Thoracic aorta (tissue), 2 donors: Measurements from ENCODE around the gene GPC5. TPM values are rescaled to one million over a fixed set of nuclear protein-coding genes. Genes with fewer than 3 reads are reported as not detected.
"Not testable (repeated sequence)": the region's sequence is repeated elsewhere in the genome, so short reads cannot be mapped to it uniquely, and the experiment has no call there.

Experiments
- ATAC-seq: fragments of 150-250 bp; one replicate; pipeline ENCODE4 v1.8.0; 2017; ENCODE audit warnings: low read depth; ENCODE audit not compliant: insufficient number of reproducible peaks, low FRiP score
- DNase-seq: peaks from one replicate; pipeline ENCODE4 v3.0.0-alpha.2; 2020; ENCODE audit warnings: low spot score
- H3K27ac ChIP-seq, 2 donors: fragments of 200-600 bp; sonication (generic); 1 replicate in 1 of 2; 2 replicates in 1 of 2; pipeline ENCODE4 v1.5.1; 2016; ENCODE audit warnings: mild to moderate bottlenecking in 2 of 2, moderate library complexity in 2 of 2
- H3K27me3 ChIP-seq: fragments of 200-600 bp; sonication (generic); replicated peaks from 2 replicates; pipeline ENCODE4 v1.6.0; 2016; ENCODE audit warnings: mild to moderate bottlenecking; ENCODE audit not compliant: insufficient read depth
- H3K36me3 ChIP-seq: fragments of 200-600 bp; sonication (generic); one replicate; pipeline ENCODE4 v1.5.1; 2016
- H3K4me1 ChIP-seq, 2 donors: fragments of 200-600 bp; sonication (generic); 1 replicate in 1 of 2; 2 replicates in 1 of 2; pipeline versions ENCODE4 v1.5.1 to v1.6.0; 2016; ENCODE audit warnings: low read depth in 2 of 2, mild to moderate bottlenecking in 1 of 2; ENCODE audit not compliant: control insufficient read depth in 1 of 2
- H3K4me3 ChIP-seq: fragments of 200-600 bp; sonication (generic); 2 replicates; pipeline ENCODE4 v1.5.1; 2016; ENCODE audit warnings: mild to moderate bottlenecking
- H3K9me3 ChIP-seq: fragments of 200-600 bp; sonication (generic); 2 replicates; pipeline ENCODE4 v1.5.1; 2016
- CTCF ChIP-seq: fragments of 200-600 bp; sonication (generic); IDR thresholded peaks from one replicate; pipeline ENCODE4 v1.5.1; 2019; ENCODE audit warnings: antibody characterized with exemption
- total RNA-seq, 2 donors: library from RNA; depleted of rRNA; stranded (reverse); fragments of >200 nt; gene quantifications; one replicate each; pipeline versions ENCODE4 v1.1.0 to v1.2.3, GENCODE V29; 2016

The GPC5 gene
- total RNA-seq, 2 donors from 2014 or later = 3.3 TPM; not detected in 1

GRCh38 chr13:92461831-92462230 is 1063.4 kb downstream of the GPC5 start:
- H3K9me3 ChIP-seq = no peaks in the 10 kb centered on the region
- H3K36me3 ChIP-seq = no peaks in the 10 kb centered on the region
- H3K27me3 ChIP-seq = no peaks in the 10 kb centered on the region
- no peak for ATAC-seq
- DNase-seq = no peak
- H3K4me3 ChIP-seq = no peak overlapping the region
- no peak overlapping the region for H3K27ac ChIP-seq
- H3K4me1 ChIP-seq = no peaks in the 10 kb centered on the region
- no peak for TF ChIP-seq CTCF

GRCh38 chr13:92463134-92463533 is 1064.7 kb downstream of the GPC5 start:
- Histone ChIP-seq H3K4me3 (no peak overlapping the region), H3K9me3 (no peaks in the 10 kb centered on the region), H3K36me3 (no peaks in the 10 kb centered on the region), H3K27ac (no peak overlapping the region), H3K27me3 (no peaks in the 10 kb centered on the region), H3K4me1 (no peaks in the 10 kb centered on the region)
- ATAC-seq (no peak), DNase-seq (no peak)
- no peak for TF ChIP-seq CTCF

GRCh38 chr13:92473765-92474475 is 1075.5 kb downstream of the GPC5 start:
- Histone ChIP-seq H3K9me3 (no peaks in the 10 kb centered on the region), H3K4me3 (no peak overlapping the region), H3K36me3 (no peaks in the 10 kb centered on the region), H3K27me3 (no peaks in the 10 kb centered on the region), H3K27ac (no peak overlapping the region), H3K4me1 (no peaks in the 10 kb centered on the region)
- no peak for TF ChIP-seq CTCF
- DNase-seq (no peak), ATAC-seq (no peak)

- Histone ChIP-seq H3K9me3 (no peaks in the 10 kb centered on the region), H3K27ac (no peak overlapping the region), H3K27me3 (no peaks in the 10 kb centered on the region), H3K4me1 (no peaks in the 10 kb centered on the region), H3K4me3 (no peak overlapping the region), H3K36me3 (no peaks in the 10 kb centered on the region)
- ATAC-seq (no peak), DNase-seq (no peak)
- no peak for TF ChIP-seq CTCF
These were observed 1082.0 kb downstream of the GPC5 start for GRCh38 chr13:92480387-92480786.

- ATAC-seq, H3K4me3 ChIP-seq, H3K27ac ChIP-seq, H3K36me3 ChIP-seq, DNase-seq, H3K4me1 ChIP-seq, H3K27me3 ChIP-seq, H3K9me3 ChIP-seq: not testable (repeated sequence)
These were observed 1084.4 kb downstream of the GPC5 start for GRCh38 chr13:92482790-92483189.

- H3K4me1 ChIP-seq = no peaks in the 10 kb centered on the region
- no peak overlapping the region for H3K27ac ChIP-seq
- no peaks in the 10 kb centered on the region for H3K27me3 ChIP-seq
- no peak overlapping the region for H3K4me3 ChIP-seq
- H3K9me3 ChIP-seq = no peaks in the 10 kb centered on the region
- TF ChIP-seq CTCF = no peak
- DNase-seq (no peak), ATAC-seq (no peak)
- H3K36me3 ChIP-seq = no peaks in the 10 kb centered on the region
These were observed 1085.5 kb downstream of the GPC5 start for GRCh38 chr13:92483894-92484293.
